ENCODE data around the gene PRR30.

The PRR30 gene

GRCh38 chr2:27134781-27135477, 4.3 kb downstream of the PRR30 start:
- Histone ChIP-seq H3K4me3 (ENCODE audit: low read depth, low read length) (no peak overlapping the region), H3K27ac (ENCODE audit: extremely low read depth, low read depth, low read length) (no peak overlapping the region), H3K4me1 (ENCODE audit: control insufficient read depth, insufficient read depth, low read length) (no peaks in the 10 kb centered on the region), H3K9me3 (ENCODE audit: control insufficient read depth, insufficient read depth, low read depth, low read length) (no peaks in the 10 kb centered on the region), H3K36me3 (ENCODE audit: control insufficient read depth in 2 of 2, insufficient read depth in 1 of 2, low read length in 2 of 2) (peaks cover 4 to 32% of the 10 kb centered on the region in 2 experiments; a peak in 2 of 3 replicates)
- ChIA-PET POLR2A (interaction anchor here (1.0 to 3.6 kb wide), 7 partner anchors 11 to 235 kb away, joined by 3 to 34 read pairs (median 4); partner anchors contain the start of genes ABHD1, AGBL5, ATRAID and OST4), CTCF (interaction anchor here (0.7 to 3.5 kb wide), 6 partner anchors 12 to 145 kb away, joined by 3 to 17 read pairs (median 4); partner anchors contain the start of gene ABHD1)
- 0 out of 2 replicates have a peak, but pooled peaks have one; percentile 19 for TF ChIP-seq ZBTB6 (tag by site-specific recombination; IDR thresholded peaks at IDR 0.05)
- peak; percentile 76; the same call in 1 of the 2 replicates for TF ChIP-seq ZEB2 (tag by site-specific recombination; IDR thresholded peaks at IDR 0.05)
- 0 out of 2 replicates have a peak, but pooled peaks have one; percentile 59 for TF ChIP-seq KLF7 (tag by site-specific recombination; IDR thresholded peaks at IDR 0.05; ENCODE audit: borderline replicate concordance)
- TF ChIP-seq ZNF518A (tag by site-specific recombination; conservative IDR thresholded peaks at IDR 0.05; ENCODE audit: low read depth), result no peak
- TF ChIP-seq, protein P1, sequence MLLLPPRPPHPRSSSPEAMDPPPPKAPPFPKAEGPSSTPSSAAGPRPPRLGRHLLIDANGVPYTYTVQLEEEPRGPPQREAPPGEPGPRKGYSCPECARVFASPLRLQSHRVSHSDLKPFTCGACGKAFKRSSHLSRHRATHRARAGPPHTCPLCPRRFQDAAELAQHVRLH (tag by site-specific recombination; IDR thresholded peaks at IDR 0.05), result 0 out of 2 replicates have a peak, but pooled peaks have one; percentile 23
- peak; percentile 81 for TF ChIP-seq YY1 (tag by site-specific recombination; IDR thresholded peaks at IDR 0.05)
- no peak for TF ChIP-seq ZNF155 (tag by site-specific recombination; IDR thresholded peaks at IDR 0.05)
- peak; percentile 39; the same call in 1 of the 2 replicates for TF ChIP-seq ZBTB8A (tag by site-specific recombination; IDR thresholded peaks at IDR 0.05)
- 0 out of 2 replicates have a peak, but pooled peaks have one; percentile 15 for TF ChIP-seq ZNF610 (tag by site-specific recombination; IDR thresholded peaks at IDR 0.05; ENCODE audit: borderline replicate concordance)
- 0 out of 2 replicates have a peak, but pooled peaks have one; percentile 11 for TF ChIP-seq WT1 (tag by site-specific recombination; IDR thresholded peaks at IDR 0.05)
- TF ChIP-seq GLIS1 (tag by site-specific recombination; IDR thresholded peaks at IDR 0.05), result no peak
- TF ChIP-seq, protein P2, sequence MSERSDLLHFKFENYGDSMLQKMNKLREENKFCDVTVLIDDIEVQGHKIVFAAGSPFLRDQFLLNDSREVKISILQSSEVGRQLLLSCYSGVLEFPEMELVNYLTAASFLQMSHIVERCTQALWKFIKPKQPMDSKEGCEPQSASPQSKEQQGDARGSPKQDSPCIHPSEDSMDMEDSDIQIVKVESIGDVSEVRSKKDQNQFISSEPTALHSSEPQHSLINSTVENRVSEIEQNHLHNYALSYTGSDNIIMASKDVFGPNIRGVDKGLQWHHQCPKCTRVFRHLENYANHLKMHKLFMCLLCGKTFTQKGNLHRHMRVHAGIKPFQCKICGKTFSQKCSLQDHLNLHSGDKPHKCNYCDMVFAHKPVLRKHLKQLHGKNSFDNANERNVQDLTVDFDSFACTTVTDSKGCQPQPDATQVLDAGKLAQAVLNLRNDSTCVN (tag by site-specific recombination; optimal IDR thresholded peaks at IDR 0.05), result peak; percentile 53
- TF ChIP-seq ZXDB (tag by site-specific recombination; IDR thresholded peaks at IDR 0.05), result peak; percentile 43; the same call in 1 of the 2 replicates
- TF ChIP-seq ZNF423 (tag by site-specific recombination; IDR thresholded peaks at IDR 0.05), result no peak
- peak; percentile 54; the same call in 1 of the 2 replicates for TF ChIP-seq ZNF335 (tag by site-specific recombination; conservative IDR thresholded peaks at IDR 0.05)
- TF ChIP-seq ZNF280D (tag by site-specific recombination; IDR thresholded peaks at IDR 0.05), result no peak
- peak; percentile 48 for TF ChIP-seq ZFHX2 (tag by site-specific recombination; conservative IDR thresholded peaks at IDR 0.05)
- 0 out of 2 replicates have a peak, but pooled peaks have one; percentile 18 for TF ChIP-seq EGR2 (tag by site-specific recombination; IDR thresholded peaks at IDR 0.05; ENCODE audit: low read depth)
- peak; percentile 69 for TF ChIP-seq ZBTB17 (tag by site-specific recombination; IDR thresholded peaks at IDR 0.05)
